Measurements from ENCODE around the gene ADNP2. TPM values are rescaled to one million over a fixed set of nuclear protein-coding genes. Genes with fewer than 3 reads are reported as not detected.

ADNP2 gene
- total and polyA plus RNA-seq, 2 donors = 8.0 to 9.7 TPM

GRCh38 chr18:80115035-80115434 is 6.0 kb downstream of the ADNP2 start:
- Histone ChIP-seq H3K4me1 (ENCODE audit: control insufficient read depth in 2 of 2, insufficient read depth in 2 of 2, low read length in 2 of 2) (peaks cover 6 to 8% of the 10 kb centered on the region in 2 donors), H3K4me3 (ENCODE audit: low read length in 2 of 2) (no peak overlapping the region), H3K9me3 (ENCODE audit: control insufficient read depth in 2 of 2, insufficient read depth in 1 of 2, low read length in 1 of 2) (no peaks in the 10 kb centered on the region), H3K36me3 (ENCODE audit: control insufficient read depth in 2 of 2, insufficient read depth in 2 of 2, low read length in 1 of 2) (peaks cover 7 to 15% of the 10 kb centered on the region in 2 donors), H3K27me3 (ENCODE audit: control insufficient read depth in 2 of 2, insufficient read depth in 1 of 2, low read length in 1 of 2) (no peaks in the 10 kb centered on the region), H3K27ac (ENCODE audit: low read depth in 1 of 2, low read length in 1 of 2) (no peak overlapping the region)
- DNase-seq (ENCODE audit: low read depth in 6 of 9, low spot score in 9 of 9) = no peak
- over 99% methylated on average over 4 of the region's 4 CpGs for WGBS

- H3K4me1 ChIP-seq (ENCODE audit: control insufficient read depth in 2 of 2, insufficient read depth in 2 of 2, low read length in 2 of 2) = no peaks in the 10 kb centered on the region
- 99% methylated on average over 6 of the region's 6 CpGs for WGBS
- no peak overlapping the region for H3K4me3 ChIP-seq (ENCODE audit: low read length in 2 of 2)
- H3K36me3 ChIP-seq (ENCODE audit: control insufficient read depth in 2 of 2, insufficient read depth in 2 of 2, low read length in 1 of 2) = peaks cover 7 to 15% of the 10 kb centered on the region in 2 donors
- no peaks in the 10 kb centered on the region for H3K27me3 ChIP-seq (ENCODE audit: control insufficient read depth in 2 of 2, insufficient read depth in 1 of 2, low read length in 1 of 2)
- H3K27ac ChIP-seq (ENCODE audit: low read depth in 1 of 2, low read length in 1 of 2) = no peak overlapping the region
- H3K9me3 ChIP-seq (ENCODE audit: control insufficient read depth in 2 of 2, insufficient read depth in 1 of 2, low read length in 1 of 2) = no peaks in the 10 kb centered on the region
- no peak for DNase-seq (ENCODE audit: low read depth in 6 of 9, low spot score in 9 of 9)
These were observed 10.0 kb downstream of the ADNP2 start for GRCh38 chr18:80119111-80119510.

GRCh38 chr18:80120932-80121331 is 11.9 kb downstream of the ADNP2 start:
- H3K27me3 ChIP-seq (ENCODE audit: control insufficient read depth in 2 of 2, insufficient read depth in 1 of 2, low read length in 1 of 2) = no peaks in the 10 kb centered on the region
- no peaks in the 10 kb centered on the region for H3K9me3 ChIP-seq (ENCODE audit: control insufficient read depth in 2 of 2, insufficient read depth in 1 of 2, low read length in 1 of 2)
- H3K4me1 ChIP-seq (ENCODE audit: control insufficient read depth in 2 of 2, insufficient read depth in 2 of 2, low read length in 2 of 2) = no peaks in the 10 kb centered on the region
- H3K27ac ChIP-seq (ENCODE audit: low read depth in 1 of 2, low read length in 1 of 2) = no peak overlapping the region
- peaks cover 7 to 15% of the 10 kb centered on the region in 2 donors for H3K36me3 ChIP-seq (ENCODE audit: control insufficient read depth in 2 of 2, insufficient read depth in 2 of 2, low read length in 1 of 2)
- DNase-seq (ENCODE audit: low read depth in 6 of 9, low spot score in 9 of 9) = no peak
- H3K4me3 ChIP-seq (ENCODE audit: low read length in 2 of 2) = no peak overlapping the region
- 79% methylated on average over 1 of the region's 1 CpG for WGBS

- DNase-seq (ENCODE audit: low read depth in 6 of 9, low spot score in 9 of 9) = no peak
- Histone ChIP-seq H3K27ac (ENCODE audit: low read depth in 1 of 2, low read length in 1 of 2) (no peak overlapping the region), H3K27me3 (ENCODE audit: control insufficient read depth in 2 of 2, insufficient read depth in 1 of 2, low read length in 1 of 2) (no peaks in the 10 kb centered on the region), H3K4me3 (ENCODE audit: low read length in 2 of 2) (no peak overlapping the region), H3K4me1 (ENCODE audit: control insufficient read depth in 2 of 2, insufficient read depth in 2 of 2, low read length in 2 of 2) (no peaks in the 10 kb centered on the region), H3K36me3 (ENCODE audit: control insufficient read depth in 2 of 2, insufficient read depth in 2 of 2, low read length in 1 of 2) (peaks cover 6 to 7% of the 10 kb centered on the region in 2 donors), H3K9me3 (ENCODE audit: control insufficient read depth in 2 of 2, insufficient read depth in 1 of 2, low read length in 1 of 2) (no peaks in the 10 kb centered on the region)
These were observed 15.1 kb downstream of the ADNP2 start for GRCh38 chr18:80124131-80124530.

- H3K27me3 ChIP-seq (ENCODE audit: control insufficient read depth in 2 of 2, insufficient read depth in 1 of 2, low read length in 1 of 2) = no peaks in the 10 kb centered on the region
- WGBS = 90% methylated on average over 9 of the region's 9 CpGs
- H3K27ac ChIP-seq (ENCODE audit: low read depth in 1 of 2, low read length in 1 of 2) = no peak overlapping the region
These were observed 17.7 kb downstream of the ADNP2 start for GRCh38 chr18:80126797-80127196.

GRCh38 chr18:80127635-80128034 is 18.6 kb downstream of the ADNP2 start:
- 98% methylated on average over 1 of the region's 1 CpG for WGBS
- DNase-seq (ENCODE audit: low read depth in 6 of 9, low spot score in 9 of 9) = no peak
- no peaks in the 10 kb centered on the region for H3K9me3 ChIP-seq (ENCODE audit: control insufficient read depth in 2 of 2, insufficient read depth in 1 of 2, low read length in 1 of 2)
- H3K27me3 ChIP-seq (ENCODE audit: control insufficient read depth in 2 of 2, insufficient read depth in 1 of 2, low read length in 1 of 2) = no peaks in the 10 kb centered on the region
- H3K36me3 ChIP-seq (ENCODE audit: control insufficient read depth in 2 of 2, insufficient read depth in 2 of 2, low read length in 1 of 2) = no peaks in the 10 kb centered on the region
- H3K4me1 ChIP-seq (ENCODE audit: control insufficient read depth in 2 of 2, insufficient read depth in 2 of 2, low read length in 2 of 2) = no peaks in the 10 kb centered on the region
- H3K27ac ChIP-seq (ENCODE audit: low read depth in 1 of 2, low read length in 1 of 2) = no peak overlapping the region
- H3K4me3 ChIP-seq (ENCODE audit: low read length in 2 of 2) = no peak overlapping the region

More at GRCh38 chr18:80126797-80127196, 17.7 kb downstream of the ADNP2 start:
- no peaks in the 10 kb centered on the region for H3K9me3 ChIP-seq (ENCODE audit: control insufficient read depth in 2 of 2, insufficient read depth in 1 of 2, low read length in 1 of 2)
- no peak for DNase-seq (ENCODE audit: low read depth in 6 of 9, low spot score in 9 of 9)
- no peak overlapping the region for H3K4me3 ChIP-seq (ENCODE audit: low read length in 2 of 2)
- H3K4me1 ChIP-seq (ENCODE audit: control insufficient read depth in 2 of 2, insufficient read depth in 2 of 2, low read length in 2 of 2) = no peaks in the 10 kb centered on the region
- H3K36me3 ChIP-seq (ENCODE audit: control insufficient read depth in 2 of 2, insufficient read depth in 2 of 2, low read length in 1 of 2) = no peaks in the 10 kb centered on the region

- Histone ChIP-seq H3K36me3 (ENCODE audit: control insufficient read depth in 2 of 2, insufficient read depth in 2 of 2, low read length in 1 of 2) (peaks cover 0 to 10% of the 10 kb centered on the region in 2 donors), H3K27me3 (ENCODE audit: control insufficient read depth in 2 of 2, insufficient read depth in 1 of 2, low read length in 1 of 2) (no peaks in the 10 kb centered on the region), H3K9me3 (ENCODE audit: control insufficient read depth in 2 of 2, insufficient read depth in 1 of 2, low read length in 1 of 2) (no peaks in the 10 kb centered on the region), H3K4me3 (ENCODE audit: low read length in 2 of 2) (no peak overlapping the region), H3K27ac (ENCODE audit: low read depth in 1 of 2, low read length in 1 of 2) (no peak overlapping the region), H3K4me1 (ENCODE audit: control insufficient read depth in 2 of 2, insufficient read depth in 2 of 2, low read length in 2 of 2) (no peaks in the 10 kb centered on the region)
- WGBS = 85% methylated on average over 7 of the region's 7 CpGs
- no peak for DNase-seq (ENCODE audit: low read depth in 6 of 9, low spot score in 9 of 9)
These were observed 20.8 kb downstream of the ADNP2 start for GRCh38 chr18:80129672-80130367.

GRCh38 chr18:80130555-80130954 is 21.5 kb downstream of the ADNP2 start:
- no peak overlapping the region for H3K4me3 ChIP-seq (ENCODE audit: low read length in 2 of 2)
- DNase-seq (ENCODE audit: low read depth in 6 of 9, low spot score in 9 of 9) = no peak
- H3K36me3 ChIP-seq (ENCODE audit: control insufficient read depth in 2 of 2, insufficient read depth in 2 of 2, low read length in 1 of 2) = peaks cover under 1 to 10% of the 10 kb centered on the region in 2 donors
- no peak overlapping the region for H3K27ac ChIP-seq (ENCODE audit: low read depth in 1 of 2, low read length in 1 of 2)
- H3K9me3 ChIP-seq (ENCODE audit: control insufficient read depth in 2 of 2, insufficient read depth in 1 of 2, low read length in 1 of 2) = no peaks in the 10 kb centered on the region
- 84% methylated on average over 5 of the region's 5 CpGs for WGBS
- H3K27me3 ChIP-seq (ENCODE audit: control insufficient read depth in 2 of 2, insufficient read depth in 1 of 2, low read length in 1 of 2) = no peaks in the 10 kb centered on the region
- no peaks in the 10 kb centered on the region for H3K4me1 ChIP-seq (ENCODE audit: control insufficient read depth in 2 of 2, insufficient read depth in 2 of 2, low read length in 2 of 2)

GRCh38 chr18:80132180-80132812 is 23.2 kb downstream of the ADNP2 start:
- WGBS = 91% methylated on average over 3 of the region's 3 CpGs
- Histone ChIP-seq H3K4me1 (ENCODE audit: control insufficient read depth in 2 of 2, insufficient read depth in 2 of 2, low read length in 2 of 2) (no peaks in the 10 kb centered on the region), H3K36me3 (ENCODE audit: control insufficient read depth in 2 of 2, insufficient read depth in 2 of 2, low read length in 1 of 2) (peaks cover 18 to 27% of the 10 kb centered on the region in 2 donors), H3K27ac (ENCODE audit: low read depth in 1 of 2, low read length in 1 of 2) (no peak overlapping the region), H3K27me3 (ENCODE audit: control insufficient read depth in 2 of 2, insufficient read depth in 1 of 2, low read length in 1 of 2) (no peaks in the 10 kb centered on the region), H3K9me3 (ENCODE audit: control insufficient read depth in 2 of 2, insufficient read depth in 1 of 2, low read length in 1 of 2) (no peaks in the 10 kb centered on the region), H3K4me3 (ENCODE audit: low read length in 2 of 2) (no peak overlapping the region)
- no peak for DNase-seq (ENCODE audit: low read depth in 6 of 9, low spot score in 9 of 9)
